Measurements from ENCODE around the gene IL3.
A peak's percentile ranks its signal among the peaks of the same experiment; 100 is the strongest.

Gene IL3

DNA sequence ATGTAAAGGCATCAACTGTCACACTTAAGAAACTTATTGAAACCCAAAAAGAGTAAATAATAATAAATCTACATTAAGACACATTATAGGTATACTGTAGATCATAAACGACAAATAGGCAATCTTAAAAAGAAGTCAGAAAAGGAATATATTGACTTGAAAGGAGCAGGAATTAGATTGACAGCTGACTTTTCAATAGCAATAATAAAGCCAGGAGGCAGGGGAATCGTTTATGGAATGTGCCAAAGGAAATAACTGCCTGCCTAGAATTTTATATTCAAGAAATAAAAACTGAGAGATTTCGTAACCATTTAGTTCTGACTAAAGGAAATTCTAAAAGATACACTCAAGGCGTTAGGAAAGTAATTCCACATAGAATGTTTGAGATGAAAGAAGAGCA lies 27.3 kb upstream of the IL3 start:
- Mint-ChIP-seq H3K4me1 (ENCODE audit: low read depth in 2 of 2) (peaks cover 2 to 4% of the 10 kb centered on the region in 2 donors), H3K9me3 (peaks cover 2 to 5% of the 10 kb centered on the region in 2 donors), H3K27ac (no peak overlapping the region), H3K4me3 (no peak overlapping the region), H3K27me3 (peaks cover 0 to 23% of the 10 kb centered on the region in 2 donors), H3K36me3 (ENCODE audit: insufficient read depth) (no peaks in the 10 kb centered on the region)
- DNase-seq: no peak
- ATAC-seq (replicated peaks): no peak

DNA sequence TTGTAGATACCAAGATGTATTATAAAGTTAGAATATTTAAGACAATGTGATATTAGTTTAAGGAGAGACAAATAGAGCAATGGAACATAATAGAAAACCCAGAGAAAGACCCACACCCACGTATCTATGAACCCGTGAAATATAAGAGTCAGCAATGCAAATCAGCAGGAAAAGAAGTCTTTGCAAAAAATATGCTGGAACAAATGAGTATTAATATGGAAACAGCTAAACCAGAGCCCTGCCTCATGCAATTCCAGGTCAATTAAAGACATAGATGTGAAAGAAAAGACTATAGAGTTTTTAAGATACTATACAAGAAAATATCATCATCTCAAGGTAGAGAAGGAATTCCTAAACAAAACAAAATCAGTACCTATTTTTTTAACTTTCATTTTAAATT lies 23.1 kb upstream of the IL3 start:
- no peak overlapping the region for H3K4me3 Mint-ChIP-seq
- no peaks in the 10 kb centered on the region for H3K36me3 Mint-ChIP-seq (ENCODE audit: insufficient read depth)
- peaks cover 2 to 21% of the 10 kb centered on the region in 2 donors for H3K27me3 Mint-ChIP-seq
- no peak for DNase-seq
- H3K4me1 Mint-ChIP-seq (ENCODE audit: low read depth in 2 of 2): no peaks in the 10 kb centered on the region
- no peak overlapping the region for H3K27ac Mint-ChIP-seq
- peaks cover 2 to 5% of the 10 kb centered on the region in 2 donors for H3K9me3 Mint-ChIP-seq
- ATAC-seq (replicated peaks): no peak

DNA sequence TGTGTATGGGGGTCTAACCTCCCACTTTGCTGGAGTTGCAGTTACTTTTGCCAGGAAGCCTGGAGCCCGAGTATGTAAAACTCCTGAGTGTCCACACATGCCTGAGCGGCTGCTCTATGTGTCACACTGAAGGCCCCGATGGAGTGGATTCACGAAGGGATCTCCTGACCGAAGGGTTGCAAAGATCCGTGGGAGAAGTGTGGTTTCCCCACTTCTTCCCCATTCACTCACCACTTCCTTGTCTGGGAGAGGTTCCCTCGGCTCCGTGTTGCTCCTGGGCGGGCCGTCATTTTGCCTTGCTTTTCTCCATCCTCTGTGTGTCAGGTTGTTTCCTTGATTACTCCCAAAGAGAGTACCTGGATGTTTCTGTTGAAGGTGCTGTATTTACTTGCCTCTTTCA lies 16.2 kb upstream of the IL3 start:
- H3K4me1 Mint-ChIP-seq (ENCODE audit: low read depth in 2 of 2): no peaks in the 10 kb centered on the region
- H3K9me3 Mint-ChIP-seq: no peaks in the 10 kb centered on the region
- no peak overlapping the region for H3K4me3 Mint-ChIP-seq
- H3K36me3 Mint-ChIP-seq (ENCODE audit: insufficient read depth): no peaks in the 10 kb centered on the region
- no peak for ATAC-seq (replicated peaks)
- peaks cover 13 to 15% of the 10 kb centered on the region in 2 donors for H3K27me3 Mint-ChIP-seq
- DNase-seq: no peak
- H3K27ac Mint-ChIP-seq: no peak overlapping the region

DNA sequence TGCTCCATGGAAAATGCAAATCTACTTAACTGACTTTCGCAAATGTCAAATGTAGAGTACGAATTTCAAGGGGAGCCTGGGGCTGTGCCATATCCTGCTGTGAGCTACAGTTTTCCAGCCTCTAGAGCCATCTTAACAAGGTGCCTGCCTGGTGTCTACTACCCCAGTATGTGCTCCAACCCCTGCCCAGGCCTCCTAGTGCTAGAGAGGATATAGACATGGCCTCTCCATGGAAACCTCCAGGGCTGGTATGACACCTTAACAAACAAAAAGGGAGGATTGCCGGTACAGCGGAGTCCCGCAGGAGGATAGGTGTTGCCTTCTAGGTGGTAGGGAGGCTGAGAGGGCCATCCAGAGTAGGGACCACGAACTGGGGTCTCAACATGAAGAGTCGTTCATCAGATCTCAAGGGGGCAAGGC lies 13.6 kb upstream of the IL3 start:
- no peak for ATAC-seq (replicated peaks)
- DNase-seq: no peak

DNA sequence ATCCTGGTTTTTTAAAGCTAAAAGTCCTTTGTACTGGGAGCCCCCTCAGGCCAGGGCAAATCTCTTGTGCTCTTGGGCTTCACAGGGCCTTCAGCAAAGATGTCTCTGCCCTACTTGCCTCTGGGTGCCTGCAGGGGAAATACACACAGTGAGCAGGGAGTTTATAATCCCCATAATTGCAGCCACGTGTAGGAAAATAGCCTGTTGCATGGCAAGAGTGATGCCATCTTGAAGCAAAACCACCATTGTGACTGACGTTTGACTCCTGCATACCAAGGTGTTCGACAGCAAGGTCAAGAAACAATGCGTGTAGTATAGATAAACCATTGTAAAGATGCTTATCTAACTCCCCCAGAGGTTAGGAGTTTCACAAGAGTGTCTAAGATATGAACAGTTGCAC lies 11.4 kb upstream of the IL3 start:
- DNase-seq (no peak), ATAC-seq (replicated peaks) (no peak)
- Mint-ChIP-seq H3K27ac (no peak overlapping the region), H3K27me3 (no peaks in the 10 kb centered on the region), H3K36me3 (ENCODE audit: insufficient read depth) (no peaks in the 10 kb centered on the region), H3K9me3 (no peaks in the 10 kb centered on the region), H3K4me3 (no peak overlapping the region), H3K4me1 (ENCODE audit: low read depth in 2 of 2) (peaks cover 5 to 13% of the 10 kb centered on the region in 2 donors)

More for the DNA sequence above, 13.6 kb upstream of the IL3 start:
- Mint-ChIP-seq H3K9me3 (no peaks in the 10 kb centered on the region), H3K4me3 (no peak overlapping the region), H3K27ac (no peak overlapping the region), H3K4me1 (ENCODE audit: low read depth in 2 of 2) (peaks cover 0 to 4% of the 10 kb centered on the region in 2 donors), H3K36me3 (ENCODE audit: insufficient read depth) (no peaks in the 10 kb centered on the region), H3K27me3 (peaks cover 6 to 15% of the 10 kb centered on the region in 2 donors)

DNA sequence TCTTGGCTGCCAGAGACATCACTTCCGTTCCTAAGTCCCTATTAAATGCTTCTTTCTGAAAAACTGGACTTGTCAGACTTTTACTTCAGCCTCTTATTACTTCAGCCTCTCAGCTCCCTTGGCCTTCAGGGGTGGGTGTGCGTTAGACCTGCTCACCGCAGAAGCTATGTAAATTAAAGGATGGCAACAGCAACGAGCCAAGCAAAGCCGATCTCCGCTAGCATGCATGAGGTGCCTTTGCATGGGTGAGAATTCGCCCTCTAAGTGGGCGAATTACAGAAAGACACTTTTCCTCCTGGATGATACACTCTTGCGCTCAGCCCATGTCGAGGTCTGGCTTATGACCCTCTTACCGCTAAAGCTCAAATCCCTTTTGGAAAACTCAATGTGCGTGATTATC lies 10.9 kb upstream of the IL3 start:
- DNase-seq (no peak), ATAC-seq (replicated peaks) (no peak)
- H3K9me3 Mint-ChIP-seq: no peaks in the 10 kb centered on the region
- H3K27me3 Mint-ChIP-seq: no peaks in the 10 kb centered on the region
- no peak overlapping the region for H3K27ac Mint-ChIP-seq
- no peak overlapping the region for H3K4me3 Mint-ChIP-seq
- H3K4me1 Mint-ChIP-seq (ENCODE audit: low read depth in 2 of 2): peaks cover 5 to 17% of the 10 kb centered on the region in 2 donors
- H3K36me3 Mint-ChIP-seq (ENCODE audit: insufficient read depth): peaks cover 2% of the 10 kb centered on the region

DNA sequence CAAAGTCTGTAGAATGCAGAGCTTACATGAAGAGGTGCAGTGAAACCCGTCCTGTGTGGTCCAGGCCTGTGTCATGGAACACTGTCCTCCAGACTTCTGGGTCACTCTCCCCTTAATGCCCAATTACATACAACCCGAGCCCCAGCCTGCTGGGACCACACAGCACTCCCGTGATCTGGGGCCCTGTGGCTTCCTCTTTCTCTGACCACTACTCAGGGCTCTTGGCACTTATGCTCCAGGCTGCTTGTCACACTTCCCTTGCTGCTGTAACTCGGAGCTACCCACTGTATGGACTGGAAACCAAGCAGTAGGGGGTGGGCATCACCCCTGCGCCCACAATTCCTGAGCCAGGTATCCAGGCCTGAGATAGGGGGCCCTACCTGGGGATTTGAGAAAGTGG lies 10.3 kb upstream of the IL3 start:
- Mint-ChIP-seq H3K27ac (no peak overlapping the region), H3K4me3 (no peak overlapping the region), H3K27me3 (no peaks in the 10 kb centered on the region), H3K4me1 (ENCODE audit: low read depth in 2 of 2) (peaks cover 5 to 23% of the 10 kb centered on the region in 2 donors), H3K9me3 (no peaks in the 10 kb centered on the region), H3K36me3 (ENCODE audit: insufficient read depth) (peaks cover 4% of the 10 kb centered on the region)
- ATAC-seq (replicated peaks) (no peak), DNase-seq (no peak)

DNA sequence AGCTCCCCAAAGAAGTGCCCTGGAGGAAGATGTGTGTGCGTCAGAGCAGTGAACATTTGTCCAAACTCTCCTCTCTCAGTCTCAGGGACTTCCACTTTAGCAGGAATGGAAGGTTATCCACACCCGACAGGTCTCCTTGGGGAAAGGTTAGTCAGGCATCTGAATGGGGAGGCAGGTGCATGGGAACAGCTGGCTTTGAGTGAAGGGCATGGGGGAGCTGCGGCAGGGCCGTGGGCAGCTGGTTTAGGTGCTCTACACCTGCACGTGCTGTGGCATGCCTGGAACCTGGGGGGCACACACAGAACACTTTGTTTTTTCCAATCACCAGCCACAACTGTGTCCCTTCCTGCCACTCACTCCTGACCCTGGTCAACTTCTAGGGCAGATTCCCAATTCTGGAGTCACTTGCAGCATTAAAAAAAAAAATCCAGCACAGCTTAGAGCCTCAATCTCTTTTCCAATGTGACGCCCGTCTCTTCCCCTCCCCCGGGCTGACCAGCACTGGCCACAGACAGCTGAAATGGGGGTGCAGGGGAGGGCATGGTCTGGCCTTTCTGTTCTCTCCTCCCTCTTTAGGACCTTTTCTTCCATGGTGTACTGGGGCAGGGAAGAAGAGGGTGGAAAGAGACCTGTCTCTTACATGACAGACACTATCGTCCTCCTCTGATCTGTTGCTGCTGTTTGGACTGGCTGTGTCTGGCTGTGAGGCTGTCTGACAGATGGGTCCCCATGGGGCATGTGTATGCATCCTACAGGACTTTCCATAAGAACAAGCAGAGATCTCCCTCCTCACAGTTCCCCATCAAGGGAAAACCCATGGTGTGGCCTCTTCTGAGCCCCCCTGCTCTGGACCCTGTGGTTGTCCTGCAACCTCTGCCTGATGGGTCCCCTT lies 9.5 kb upstream of the IL3 start:
- H3K4me1 Mint-ChIP-seq (ENCODE audit: low read depth in 2 of 2): peaks cover 8 to 29% of the 10 kb centered on the region in 2 donors
- no peak overlapping the region for H3K27ac Mint-ChIP-seq
- ATAC-seq (replicated peaks) (no peak), DNase-seq (no peak)
- H3K9me3 Mint-ChIP-seq: no peaks in the 10 kb centered on the region
- H3K27me3 Mint-ChIP-seq: no peaks in the 10 kb centered on the region
- peaks cover 7% of the 10 kb centered on the region for H3K36me3 Mint-ChIP-seq (ENCODE audit: insufficient read depth)
- no peak overlapping the region for H3K4me3 Mint-ChIP-seq

DNA sequence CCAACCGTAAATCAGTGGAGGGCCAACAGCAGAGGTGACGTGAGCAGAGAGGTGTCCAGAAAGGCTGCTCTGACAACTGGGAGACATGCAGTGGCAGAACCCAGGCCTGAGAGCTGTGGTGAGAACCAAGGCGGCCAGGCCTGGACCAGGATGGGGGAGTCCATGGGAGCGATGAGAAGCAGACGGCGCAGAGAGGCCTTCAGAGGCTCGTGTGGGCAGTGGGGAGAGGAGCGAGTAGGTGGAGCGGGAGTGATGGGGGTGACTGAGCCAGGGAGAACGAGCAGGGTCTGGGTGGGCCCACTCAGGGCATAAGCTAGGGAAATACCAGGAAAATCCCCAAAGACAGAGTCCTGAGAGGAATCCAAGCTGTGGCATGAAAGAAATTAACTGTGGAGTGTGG lies 7.9 kb upstream of the IL3 start:
- no peak for DNase-seq
- peaks cover 17% of the 10 kb centered on the region for H3K36me3 Mint-ChIP-seq (ENCODE audit: insufficient read depth)
- no peak overlapping the region for H3K4me3 Mint-ChIP-seq
- H3K4me1 Mint-ChIP-seq (ENCODE audit: low read depth in 2 of 2): peaks cover 10 to 43% of the 10 kb centered on the region in 2 donors
- ATAC-seq (replicated peaks): no peak
- no peaks in the 10 kb centered on the region for H3K9me3 Mint-ChIP-seq
- no peak overlapping the region for H3K27ac Mint-ChIP-seq
- no peaks in the 10 kb centered on the region for H3K27me3 Mint-ChIP-seq

DNA sequence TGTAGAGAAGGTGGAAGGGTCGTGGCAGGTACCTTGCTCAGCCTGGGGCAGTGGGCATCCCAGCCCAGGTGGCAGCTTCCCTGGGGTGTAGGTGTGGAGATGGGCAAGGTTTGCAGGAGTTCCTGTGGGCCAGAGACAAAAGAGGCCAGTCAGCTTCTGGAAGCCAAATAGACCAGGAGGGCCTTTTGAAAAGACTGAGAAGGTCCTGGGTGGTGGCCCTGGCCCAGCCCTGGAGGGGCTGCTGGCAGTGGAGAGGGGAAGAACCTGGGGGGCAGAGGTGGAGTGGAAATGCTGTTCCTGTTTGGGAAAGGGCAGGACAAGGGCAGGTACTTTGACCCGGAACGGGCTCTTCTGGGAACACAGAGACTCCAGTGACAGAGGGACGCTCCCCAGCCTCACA lies 7.0 kb upstream of the IL3 start:
- H3K27me3 Mint-ChIP-seq: no peaks in the 10 kb centered on the region
- peaks cover 10 to 48% of the 10 kb centered on the region in 2 donors for H3K4me1 Mint-ChIP-seq (ENCODE audit: low read depth in 2 of 2)
- H3K27ac Mint-ChIP-seq: peak overlapping the region in 1 of 2 donors; percentile 19
- no peaks in the 10 kb centered on the region for H3K9me3 Mint-ChIP-seq
- H3K4me3 Mint-ChIP-seq: no peak overlapping the region
- peaks cover 17% of the 10 kb centered on the region for H3K36me3 Mint-ChIP-seq (ENCODE audit: insufficient read depth)
- ATAC-seq (replicated peaks) (no peak), DNase-seq (no peak)

DNA sequence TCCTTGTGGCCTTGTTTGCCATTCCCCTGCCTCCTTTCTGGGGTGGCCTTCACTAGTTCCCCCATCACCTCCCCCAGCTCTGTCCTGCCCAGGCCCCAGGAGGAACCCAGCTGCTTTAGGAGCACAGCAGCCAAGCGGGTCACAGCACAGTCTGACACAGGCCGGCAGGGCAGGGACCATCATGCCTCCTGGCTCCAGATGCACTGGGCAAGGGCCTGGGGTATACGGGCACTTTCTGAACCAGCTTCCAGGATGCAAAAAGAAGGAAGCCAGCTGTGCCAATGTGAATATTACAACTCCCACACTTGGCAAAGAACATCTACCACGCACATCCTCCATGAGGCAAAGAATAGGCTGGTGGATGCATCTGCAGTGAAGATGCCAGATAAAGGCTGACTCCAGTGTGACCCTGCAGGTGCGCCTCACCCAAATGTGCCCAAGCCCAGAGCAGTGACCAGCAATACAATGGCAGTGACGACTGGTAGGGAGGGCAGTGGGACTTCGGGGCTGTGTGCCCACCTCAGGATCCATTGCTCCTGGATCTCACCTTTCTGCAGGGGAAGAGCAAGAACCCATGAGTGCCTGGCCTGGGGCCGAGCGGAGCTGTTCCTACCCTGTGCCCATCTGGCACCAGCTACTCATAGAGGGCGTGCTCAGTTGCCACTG lies 6.3 kb upstream of the IL3 start:
- no peak for ATAC-seq (replicated peaks)
- Mint-ChIP-seq H3K9me3 (no peaks in the 10 kb centered on the region), H3K4me3 (peak overlapping the region in 1 of 2 donors; percentile 46), H3K27me3 (no peaks in the 10 kb centered on the region), H3K36me3 (ENCODE audit: insufficient read depth) (peaks cover 17% of the 10 kb centered on the region), H3K4me1 (ENCODE audit: low read depth in 2 of 2) (peaks cover 13 to 52% of the 10 kb centered on the region in 2 donors), H3K27ac (peak overlapping the region in 1 of 2 donors; percentile 93)
- no peak for DNase-seq

DNA sequence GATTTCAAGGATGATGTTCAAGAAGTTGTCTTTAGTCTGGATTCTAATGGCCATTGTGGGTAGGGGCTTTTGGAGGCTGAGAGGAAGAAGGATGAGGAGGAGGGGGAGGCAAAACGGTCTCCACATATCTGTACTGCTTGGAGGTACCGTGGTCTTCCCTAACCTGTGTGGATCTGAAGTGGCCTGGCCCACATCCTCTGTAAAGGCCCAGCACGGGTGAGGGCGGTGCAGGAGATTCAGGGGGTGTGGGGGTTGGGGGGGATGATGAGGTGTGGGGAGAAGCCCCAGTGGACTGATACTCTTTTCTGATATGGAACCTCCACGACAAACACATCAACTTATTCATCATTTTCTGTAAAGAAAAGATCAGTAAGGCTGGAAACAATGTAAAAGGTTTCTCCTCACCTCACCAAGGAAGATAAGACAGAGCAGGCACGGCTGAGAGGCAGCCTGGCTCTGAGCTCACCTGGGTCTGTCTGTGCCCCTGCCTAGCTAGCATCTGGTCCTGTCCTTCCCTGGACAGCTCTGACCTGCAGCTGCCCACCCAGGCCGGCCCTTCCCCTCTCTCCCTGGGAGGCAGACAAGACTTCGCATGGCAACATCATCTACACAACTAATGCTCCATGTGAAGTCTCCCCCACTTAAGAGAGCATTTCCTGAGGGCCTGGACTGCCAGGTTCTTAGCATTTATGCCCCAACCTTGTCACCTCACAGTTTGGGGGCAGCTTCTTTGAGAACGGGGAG lies 5.6 kb upstream of the IL3 start:
- Mint-ChIP-seq H3K27me3 (no peaks in the 10 kb centered on the region), H3K4me1 (ENCODE audit: low read depth in 2 of 2) (peaks cover 20 to 58% of the 10 kb centered on the region in 2 donors), H3K27ac (peak overlapping the region in 1 of 2 donors; percentile 93), H3K9me3 (no peaks in the 10 kb centered on the region), H3K4me3 (peak overlapping the region in 1 of 2 donors; percentile 46), H3K36me3 (ENCODE audit: insufficient read depth) (peaks cover 17% of the 10 kb centered on the region)
- DNase-seq (no peak), ATAC-seq (replicated peaks) (no peak)

DNA sequence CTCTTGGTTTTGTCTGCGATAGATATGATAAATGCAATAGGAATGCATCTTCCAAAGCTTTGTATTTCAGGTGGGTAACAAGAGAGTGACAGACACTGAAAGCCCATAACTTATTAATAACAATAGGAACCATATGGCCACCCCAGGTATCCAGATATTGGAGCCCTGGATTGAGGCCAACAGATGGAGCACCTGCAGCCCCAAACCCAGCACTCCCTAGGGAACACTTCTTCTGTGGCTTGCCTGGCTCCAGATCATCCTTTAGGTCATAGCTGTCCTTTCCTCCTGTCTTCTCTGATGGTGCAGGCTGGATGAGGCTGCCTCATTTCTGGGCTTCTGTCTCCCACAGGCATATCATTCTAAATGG lies 5.0 kb upstream of the IL3 start:
- no peak for DNase-seq
- peak overlapping the region; percentile 77 to 93 for H3K27ac Mint-ChIP-seq

More for the DNA sequence above, 5.0 kb upstream of the IL3 start:
- Mint-ChIP-seq H3K27me3 (no peaks in the 10 kb centered on the region), H3K36me3 (ENCODE audit: insufficient read depth) (peaks cover 17% of the 10 kb centered on the region), H3K4me1 (ENCODE audit: low read depth in 2 of 2) (peaks cover 20 to 58% of the 10 kb centered on the region in 2 donors), H3K4me3 (peak overlapping the region; percentile 30 to 74), H3K9me3 (no peaks in the 10 kb centered on the region)
- no peak for ATAC-seq (replicated peaks)
